Measurements from ENCODE around the gene LRMDA.

The LRMDA gene

GRCh38 chr10:75425291-75426079 is 5.9 kb upstream of the LRMDA start:
- DNase-seq: no peak

DNA sequence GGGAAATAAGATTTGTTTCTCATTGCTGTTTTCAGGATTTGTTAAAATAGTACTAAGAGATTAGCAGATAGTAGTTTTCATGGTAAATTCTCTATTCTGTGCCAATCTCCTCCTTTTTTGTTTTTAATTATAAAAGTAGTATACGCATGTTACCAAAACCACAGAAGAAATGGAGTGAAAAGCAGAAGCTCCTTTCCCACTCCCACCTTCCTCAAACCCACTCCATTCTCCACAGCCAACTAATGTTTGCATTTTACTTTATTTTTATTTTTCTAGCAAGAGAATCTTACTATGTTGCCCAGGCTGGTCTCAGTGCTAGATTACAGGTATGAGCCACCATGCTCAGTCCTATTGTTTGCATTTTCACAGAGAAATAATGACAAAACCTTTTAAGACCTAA is 4.5 kb upstream of the LRMDA start:
- no peak for DNase-seq

DNA sequence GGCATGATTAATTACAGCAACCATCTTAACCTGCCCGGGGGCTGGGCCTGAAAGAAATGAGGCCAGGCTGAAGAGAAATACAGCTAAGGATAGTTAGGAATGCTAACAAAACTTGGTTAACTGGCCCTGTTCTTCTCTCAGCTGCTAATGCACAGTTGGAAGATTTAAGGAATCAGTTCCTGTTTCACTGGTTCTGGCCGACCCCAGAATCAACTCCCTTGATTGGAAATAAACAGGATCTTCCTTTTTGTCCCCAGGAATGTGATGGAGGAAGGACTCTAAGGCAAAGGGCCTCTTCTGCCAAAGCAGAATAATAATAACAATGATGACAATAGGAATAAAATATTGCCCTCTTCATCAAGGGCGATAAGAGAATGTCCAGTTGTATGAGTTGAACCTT is 3.5 kb upstream of the LRMDA start:
- no peak for DNase-seq

GRCh38 chr10:75428434-75429158 is 2.8 kb upstream of the LRMDA start:
- no peak for DNase-seq

DNA sequence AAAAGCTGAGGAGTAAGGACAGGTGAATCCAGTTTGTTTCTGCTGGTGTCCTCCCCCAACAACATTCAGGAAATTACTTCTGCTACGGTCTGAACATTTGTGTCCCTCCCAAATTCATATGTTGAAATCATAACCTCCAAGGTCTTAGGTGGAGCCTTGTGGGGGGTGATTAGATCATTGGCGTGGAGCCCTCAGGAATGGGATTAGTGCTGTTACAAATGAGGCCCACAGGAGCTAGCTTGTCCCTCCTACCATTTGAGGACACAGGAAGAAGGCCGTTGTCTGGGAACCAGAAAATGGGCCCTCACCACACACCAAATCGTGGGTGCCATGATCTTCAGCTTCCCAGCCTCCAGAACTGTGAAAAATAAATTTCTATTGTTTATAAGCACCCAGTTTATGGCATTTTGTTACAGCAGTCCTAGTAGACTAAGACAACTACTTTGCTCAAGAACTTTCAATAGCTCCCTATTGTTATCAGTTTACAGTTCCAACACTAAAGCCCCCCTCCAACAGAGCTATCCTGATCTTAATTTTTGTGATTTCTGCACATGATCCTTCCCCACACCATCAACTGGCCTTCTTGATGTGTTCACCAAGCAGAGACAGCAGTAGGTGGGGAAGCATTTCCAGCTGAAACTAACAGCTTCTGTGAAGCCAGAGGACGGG is 2.1 kb upstream of the LRMDA start:
- DNase-seq: no peak

- DNase-seq: no peak
These were observed 1.2 kb upstream of the LRMDA start for GRCh38 chr10:75430000-75430763.

DNA sequence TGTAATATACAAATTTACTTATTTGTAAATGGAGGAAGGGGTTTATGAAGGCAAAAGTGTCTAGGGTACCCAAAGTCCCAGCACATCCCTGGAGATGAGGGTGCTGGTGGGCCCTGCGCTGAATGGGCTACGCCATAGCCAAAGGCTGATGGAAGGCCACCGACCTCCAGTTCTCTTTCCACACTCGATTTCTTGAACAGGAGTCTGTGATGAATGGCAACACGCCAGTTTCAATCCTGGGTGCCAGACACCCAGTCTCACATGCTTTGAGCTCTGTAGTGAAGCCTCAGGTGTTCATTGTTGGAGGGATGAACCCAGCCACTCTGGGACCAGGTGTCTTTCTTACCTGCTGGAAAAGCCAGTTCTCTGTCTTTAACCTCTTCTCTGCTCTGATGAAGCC is 752 bp downstream of the LRMDA start:
- no peak for DNase-seq

GRCh38 chr10:75432763-75433162 is 1.3 kb downstream of the LRMDA start:
- no peak for DNase-seq

DNA sequence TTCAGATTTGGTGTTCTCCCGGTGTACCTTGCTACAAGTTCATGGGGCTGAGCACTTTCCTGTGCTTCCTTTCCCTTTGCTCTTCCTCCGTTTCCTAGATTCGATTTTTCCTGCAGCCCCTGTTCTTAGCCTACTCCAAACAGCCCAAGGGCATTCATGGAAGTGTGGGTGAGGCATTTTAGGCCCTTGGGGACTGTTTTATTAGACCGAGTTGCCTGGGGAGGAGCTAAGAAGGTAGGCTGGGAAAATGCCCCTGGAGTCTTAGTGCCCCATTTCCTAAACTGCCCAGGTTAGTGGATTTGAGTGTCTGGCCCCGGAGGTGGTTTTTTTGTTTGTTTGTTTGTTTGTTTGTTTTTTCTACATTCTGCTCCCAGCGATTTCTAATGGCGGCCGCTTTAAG is 1.8 kb downstream of the LRMDA start:
- DNase-seq: no peak

DNA sequence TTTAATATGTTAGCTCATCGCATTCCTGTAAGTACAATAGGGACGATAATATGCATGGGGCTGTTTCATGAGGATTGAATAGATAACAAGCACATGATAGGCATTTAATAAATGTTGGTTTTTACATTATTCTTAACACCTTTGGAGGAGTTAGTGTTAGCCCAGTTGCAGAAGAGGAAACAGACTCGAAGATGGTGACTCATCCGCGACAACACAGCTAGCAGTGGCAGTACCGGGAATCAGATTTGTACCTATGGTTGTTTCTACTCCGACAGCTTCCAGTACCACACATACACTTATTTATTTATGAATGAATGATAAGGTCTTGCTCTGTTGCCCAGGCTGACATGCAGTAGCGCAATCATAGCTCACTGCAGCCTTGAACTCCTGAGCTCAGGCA is 2.9 kb downstream of the LRMDA start:
- no peak for DNase-seq

DNA sequence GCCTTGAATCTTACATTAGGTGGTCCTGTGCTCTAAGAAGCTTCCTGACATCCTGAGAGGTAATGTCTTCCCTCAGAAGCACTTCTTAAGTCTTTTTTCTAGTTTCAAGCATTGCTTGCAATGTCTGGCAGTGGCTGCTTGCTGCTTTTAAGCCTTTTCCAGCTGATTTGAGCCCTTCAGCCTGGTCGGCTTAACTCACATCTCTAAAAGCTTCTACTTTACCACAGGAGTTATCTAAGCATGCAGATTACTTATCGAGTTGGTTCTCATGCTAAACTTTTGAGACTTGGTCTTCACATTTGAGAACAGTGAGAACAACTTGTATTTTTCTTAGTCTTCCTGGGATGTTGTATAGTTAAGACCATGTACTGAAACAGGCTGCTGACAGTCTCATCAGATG is 3.9 kb downstream of the LRMDA start:
- DNase-seq: no peak

GRCh38 chr10:75436896-75437295 is 5.5 kb downstream of the LRMDA start:
- no peak for DNase-seq

- no peak for DNase-seq
These were observed 6.3 kb downstream of the LRMDA start for GRCh38 chr10:75437693-75438092.

DNA sequence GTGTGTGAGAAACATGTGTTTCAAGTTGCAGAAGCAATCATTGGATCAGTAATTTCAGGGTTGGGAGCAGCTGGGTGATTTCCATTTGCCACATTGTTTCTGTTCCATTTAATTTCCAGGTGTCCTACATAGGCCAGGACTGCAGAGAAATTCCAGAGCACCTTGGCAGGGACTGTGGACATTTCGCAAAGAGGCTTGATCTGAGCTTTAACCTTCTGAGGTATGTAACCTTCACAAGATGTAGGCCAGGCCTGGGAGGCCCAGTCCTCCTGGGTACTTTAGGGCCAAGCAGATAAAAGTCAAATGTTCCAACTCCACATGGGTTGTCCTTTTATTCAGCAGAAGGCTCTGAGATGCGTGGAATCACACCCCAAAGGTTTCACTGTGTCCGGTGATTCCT is 6.9 kb downstream of the LRMDA start:
- DNase-seq: no peak

GRCh38 chr10:75439811-75440210 is 8.4 kb downstream of the LRMDA start:
- DNase-seq: no peak

DNA sequence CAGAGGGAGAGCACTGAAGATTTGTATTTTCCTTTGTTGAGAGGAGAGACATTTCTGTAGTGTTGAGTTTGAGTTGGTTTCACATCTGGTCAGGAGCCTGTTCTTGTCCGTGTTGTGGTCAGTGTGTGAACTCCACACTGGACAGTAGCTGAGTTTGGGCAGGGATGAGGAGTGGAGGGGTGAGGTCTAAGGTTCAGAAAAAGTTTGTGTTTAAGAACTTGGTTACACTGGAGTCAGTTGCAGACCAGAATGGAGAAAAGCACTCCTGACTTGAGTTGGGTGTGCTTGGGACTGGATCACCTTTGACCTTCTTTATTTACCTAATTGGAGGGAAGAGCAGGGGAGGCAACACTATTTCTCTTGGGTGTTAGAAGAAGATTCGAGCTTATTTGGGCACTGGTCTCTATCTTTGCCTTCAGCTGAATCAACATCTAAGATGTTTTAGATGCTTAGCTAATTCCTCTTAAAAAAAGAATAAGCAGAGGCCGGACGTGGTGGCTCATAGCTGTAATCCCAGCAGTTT is 8.9 kb downstream of the LRMDA start:
- no peak for DNase-seq

DNA sequence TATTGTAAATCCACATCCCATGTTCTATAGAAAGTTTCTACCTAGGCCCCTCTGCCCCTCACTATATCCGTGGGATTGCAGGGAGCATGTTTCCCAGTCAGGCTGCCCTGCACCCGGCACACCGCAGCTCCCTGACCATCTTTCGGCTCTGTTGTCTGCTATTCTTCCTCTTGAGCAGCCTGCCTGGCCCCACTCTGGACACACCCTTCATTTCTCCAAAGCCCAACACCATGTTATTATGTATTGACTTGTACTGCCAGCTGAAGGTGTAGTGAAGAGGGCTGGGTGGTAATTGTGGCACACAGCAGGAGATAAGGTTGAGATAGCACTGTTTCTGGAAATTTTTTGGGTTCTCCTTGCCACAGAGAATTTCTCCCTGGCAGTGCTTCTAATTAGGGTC is 9.8 kb downstream of the LRMDA start:
- DNase-seq: no peak

DNA sequence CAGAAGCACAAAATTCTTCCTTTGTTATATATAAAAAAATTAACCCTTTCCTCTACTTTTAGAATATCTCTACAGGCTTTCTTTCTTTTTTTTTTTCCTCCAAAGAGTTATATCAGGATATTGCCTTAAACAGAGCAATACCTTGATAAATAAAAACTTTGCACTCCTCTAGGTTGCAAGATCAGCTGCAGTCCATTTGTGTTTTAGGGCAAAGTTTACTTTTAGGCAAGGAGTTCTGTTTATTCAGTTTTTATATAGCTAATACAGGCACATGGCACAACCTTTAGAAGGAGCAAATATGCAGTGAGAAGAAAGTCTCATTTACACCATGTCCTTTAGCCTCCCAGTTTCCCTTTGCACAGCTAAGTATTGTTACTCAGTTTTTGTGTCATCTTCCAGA is 10.3 kb downstream of the LRMDA start:
- no peak for DNase-seq

DNA sequence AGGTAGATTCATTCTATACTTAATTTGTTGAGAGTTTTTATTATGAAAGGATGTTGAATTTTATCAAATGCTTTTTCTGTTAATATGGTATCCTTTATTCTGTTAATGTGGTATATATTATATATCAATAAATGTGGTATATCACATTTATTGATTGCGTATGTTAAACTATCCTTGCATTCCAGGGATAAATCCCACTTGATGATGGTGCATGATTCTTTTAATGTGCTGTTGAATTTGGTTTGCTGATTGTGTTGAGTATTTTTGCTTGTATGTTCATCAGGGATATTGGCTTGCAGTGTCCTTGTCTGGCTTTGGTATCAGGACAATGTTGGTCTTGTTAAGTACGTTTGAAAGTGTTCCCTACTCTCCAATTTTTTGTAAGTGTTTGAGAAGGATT is 11.9 kb downstream of the LRMDA start:
- DNase-seq: no peak

DNA sequence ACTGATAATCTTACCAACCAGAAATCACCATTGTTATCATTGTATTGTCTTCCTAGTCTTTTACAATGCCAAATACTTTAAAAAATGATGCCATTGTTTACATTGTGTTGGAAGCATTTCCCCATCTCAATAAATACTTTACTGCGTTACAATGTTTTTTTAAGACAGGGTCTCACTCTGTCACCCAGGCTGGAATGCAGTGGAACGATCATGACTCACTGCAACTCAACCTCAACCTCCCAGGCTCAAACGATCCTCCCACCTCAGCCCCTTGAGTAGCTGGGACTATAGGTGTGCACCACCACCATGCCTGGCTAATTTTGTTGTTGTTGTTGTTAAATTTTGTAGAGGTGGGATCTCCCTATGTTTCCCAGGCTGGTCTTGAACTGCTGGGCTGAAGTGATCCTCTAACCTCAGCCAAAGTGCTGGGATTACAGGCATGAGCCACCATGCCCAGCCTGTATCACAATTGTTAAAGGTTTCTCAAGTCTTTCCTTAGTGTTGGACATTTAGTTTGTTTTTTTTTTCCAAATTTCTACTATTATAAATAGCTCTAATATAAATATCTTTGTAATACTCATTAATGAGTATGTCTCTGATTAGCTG is 13.5 kb downstream of the LRMDA start:
- no peak for DNase-seq

- no peak for DNase-seq
These were observed 15.1 kb downstream of the LRMDA start for GRCh38 chr10:75446508-75446907.

- no peak for DNase-seq
These were observed 16.7 kb downstream of the LRMDA start for GRCh38 chr10:75448166-75448565.
